Lung (tissue), 12 donors: ENCODE measurements around the gene TDRD12. TPM values are rescaled to one million over a fixed set of nuclear protein-coding genes. Genes with fewer than 3 reads are reported as not detected.

ENCODE experiments used
- ATAC-seq: fragments of 200-7000 bp; cut with Tn5 transposase; one replicate; pipeline ENCODE4 v1.9.1; 2020; ENCODE audit warnings: moderate number of reproducible peaks; ENCODE audit not compliant: insufficient read depth, low FRiP score
- DNase-seq, 3 donors: peaks; one replicate each; pipeline ENCODE4 v3.0.0-alpha.2; 2013 to 2017
- H3K27ac ChIP-seq, 2 donors: one replicate each; pipeline ENCODE4 v1.5.1; 2013; ENCODE audit warnings: mild to moderate bottlenecking in 2 of 2, moderate library complexity in 2 of 2, control low read depth in 1 of 2, inconsistent platforms in 1 of 2, low read depth in 1 of 2, low read length in 1 of 2
- H3K27me3 ChIP-seq, 3 donors: one replicate each; pipeline ENCODE4 v1.5.1; 2013; ENCODE audit warnings: low read length in 2 of 3; ENCODE audit not compliant: control insufficient read depth in 3 of 3, insufficient read depth in 3 of 3
- H3K36me3 ChIP-seq, 4 donors: one replicate each; pipeline ENCODE4 v1.5.1; 2013; ENCODE audit warnings: low read length in 4 of 4, mild to moderate bottlenecking in 1 of 4, moderate library complexity in 1 of 4; ENCODE audit not compliant: control insufficient read depth in 4 of 4, insufficient read depth in 4 of 4
- H3K4me1 ChIP-seq, 5 donors: one replicate each; pipeline ENCODE4 v1.5.1; 2013; ENCODE audit warnings: low read length in 5 of 5, mild to moderate bottlenecking in 2 of 5, moderate library complexity in 1 of 5; ENCODE audit not compliant: control insufficient read depth in 5 of 5, insufficient read depth in 5 of 5
- H3K4me3 ChIP-seq: one replicate; pipeline ENCODE4 v1.5.1; 2013; ENCODE audit warnings: mild to moderate bottlenecking, control low read depth, moderate library complexity
- H3K9ac ChIP-seq, 2 donors: one replicate each; pipeline ENCODE4 v1.5.1; 2013; ENCODE audit warnings: low read length in 2 of 2, control low read depth in 1 of 2; ENCODE audit not compliant: insufficient read depth in 1 of 2
- H3K9me3 ChIP-seq, 4 donors: one replicate each; pipeline ENCODE4 v1.5.1; 2013; ENCODE audit warnings: low read length in 3 of 4, mild to moderate bottlenecking in 1 of 4, moderate library complexity in 1 of 4; ENCODE audit not compliant: control insufficient read depth in 4 of 4, insufficient read depth in 3 of 4
- CTCF ChIP-seq: IDR thresholded peaks from 2 replicates; pipeline ENCODE4 v1.5.1; 2012; ENCODE audit warnings: mild to moderate bottlenecking; ENCODE audit errors: control extremely low read depth, extremely low read depth
- WGBS, 2 donors: extraction: QIAGEN DNeasy Blood & Tissue Kit; methylation state at CpG; one replicate each; pipeline ENCODE4 v1.1.7; 2013; 5-methylcytosine and 5-hydroxymethylcytosine counted together
- polyA plus RNA-seq, 2 donors: library from polyadenylated mRNA; stranded (reverse); fragments of 200-250 nt; gene quantifications; one replicate each; pipeline ENCODE4 v1.2.1, GENCODE V29; 2013
- total RNA-seq, 2 donors: library from RNA; depleted of rRNA in 1 of 2; stranded (reverse); fragments of >200 nt in 1 of 2; gene quantifications; one replicate each; pipeline ENCODE4 v1.2.1, GENCODE V29; 2014 to 2021
- donor health status: control.
- donor health status: control.
- donor health status: Bipolar disorder and iron deficiency.
- donor health status: healthy.
- donor health status: DM: yes; HTN: yes; CAD: no.

Gene TDRD12
- total and polyA plus RNA-seq, 4 donors = 0.08 to 0.14 (median 0.10) TPM

- ATAC-seq = no peak
- Histone ChIP-seq H3K4me1 (peaks cover 0 to 3% (median 0%) of the 10 kb centered on the region in 5 donors), H3K9ac (no peak overlapping the region), H3K27ac (no peak overlapping the region), H3K4me3 (no peak overlapping the region), H3K9me3 (no peaks in the 10 kb centered on the region), H3K27me3 (no peaks in the 10 kb centered on the region), H3K36me3 (no peaks in the 10 kb centered on the region)
- no peak for DNase-seq
- 69 to 72% methylated on average over 6 of the region's 6 CpGs for WGBS, 2 donors
- TF ChIP-seq CTCF = no peak
Observed at GRCh38 chr19:32814624-32815023, 95.1 kb downstream of the TDRD12 start.

- ATAC-seq (no peak), DNase-seq (no peak)
- H3K9ac ChIP-seq = no peak overlapping the region
- no peaks in the 10 kb centered on the region for H3K27me3 ChIP-seq
- H3K9me3 ChIP-seq = peaks cover 0 to 2% (median 0%) of the 10 kb centered on the region in 4 donors
- TF ChIP-seq CTCF = no peak
- H3K4me3 ChIP-seq = no peak overlapping the region
- no peaks in the 10 kb centered on the region for H3K36me3 ChIP-seq
- H3K4me1 ChIP-seq = peaks cover 0 to 3% (median 0%) of the 10 kb centered on the region in 5 donors
- H3K27ac ChIP-seq = no peak overlapping the region
- 66 to 73% methylated on average over 7 of the region's 7 CpGs for WGBS, 2 donors
Observed at GRCh38 chr19:32816555-32817099, 97.1 kb downstream of the TDRD12 start.

DNA sequence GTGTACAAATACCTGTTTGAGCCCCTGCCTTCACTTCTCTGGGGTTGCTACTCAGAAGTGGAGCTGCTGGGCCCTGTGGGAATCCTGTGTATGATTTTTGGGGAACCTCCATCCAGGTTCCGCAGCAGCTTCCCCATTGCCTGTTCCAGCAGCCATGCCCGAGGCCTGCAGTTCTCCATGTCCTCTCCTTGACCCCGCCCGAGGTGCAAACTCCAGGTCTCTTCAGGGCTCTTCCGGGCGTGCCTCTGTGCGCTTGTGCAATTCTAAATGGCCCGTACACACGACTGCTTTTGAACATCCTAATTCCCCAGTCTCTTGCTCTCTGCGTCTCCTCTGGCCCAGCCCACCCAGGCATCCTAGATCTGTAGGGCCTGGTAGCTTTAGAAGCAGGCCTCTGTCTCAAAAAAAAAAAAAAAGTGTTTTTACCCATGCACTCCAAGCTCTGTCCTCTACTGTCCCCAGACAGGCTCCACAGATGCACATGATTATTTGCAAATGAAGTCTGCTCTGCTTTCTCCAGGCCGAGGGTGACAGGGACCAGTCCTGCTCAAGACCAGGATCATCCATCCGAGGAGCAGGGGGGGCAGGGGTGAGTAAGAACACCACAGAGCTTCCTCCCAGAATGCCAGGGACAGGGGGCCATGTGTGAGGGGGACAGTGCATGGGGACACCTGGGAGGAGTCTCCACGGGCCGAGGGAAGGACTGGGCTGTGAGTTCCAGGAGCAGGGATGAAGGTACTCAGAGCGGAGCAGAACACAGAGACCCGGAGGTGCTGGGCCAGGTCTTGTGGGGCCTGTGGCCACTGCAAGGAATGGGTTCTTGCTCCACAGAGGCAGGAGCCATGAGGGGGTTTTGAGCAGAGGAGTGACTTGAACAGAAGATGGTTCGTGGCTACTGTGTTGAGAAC, 98.3 kb downstream of the TDRD12 start:
- Histone ChIP-seq H3K27ac (no peak overlapping the region), H3K9me3 (peaks cover 0 to 2% (median 0%) of the 10 kb centered on the region in 4 donors), H3K4me3 (no peak overlapping the region), H3K9ac (no peak overlapping the region), H3K36me3 (no peaks in the 10 kb centered on the region), H3K4me1 (peaks cover 0 to 3% (median 0%) of the 10 kb centered on the region in 5 donors), H3K27me3 (no peaks in the 10 kb centered on the region)
- ATAC-seq = no peak
- no peak for DNase-seq
- TF ChIP-seq CTCF = no peak
- 81 to 86% methylated on average over 17 of the region's 17 CpGs for WGBS, 2 donors
